ENCODE data around the gene SHPK.

- no peak for TF ChIP-seq EZH2 (IDR thresholded peaks at IDR 0.05)
- no peak for TF ChIP-seq ZFX (IDR thresholded peaks at IDR 0.05)
- no peak for TF ChIP-seq EZH2phosphoT487 (IDR thresholded peaks at IDR 0.05; ENCODE audit: borderline replicate concordance)
- no peak for TF ChIP-seq CTCF (IDR thresholded peaks at IDR 0.05 in 2 of 3, conservative IDR thresholded peaks at IDR 0.05 in 1 of 3; ENCODE audit: borderline replicate concordance in 1 of 3, insufficient read depth in 1 of 3, low read depth in 2 of 3, low read length in 2 of 3)
- TF ChIP-seq POLR2A (IDR thresholded peaks at IDR 0.05; ENCODE audit: borderline replicate concordance, extremely low read depth, insufficient read depth, insufficient read length) = no peak
- no peak for TF ChIP-seq SIN3A (IDR thresholded peaks at IDR 0.05; ENCODE audit: low read depth)
These were observed 24.4 kb upstream of the SHPK start for GRCh38 chr17:3660311-3660891.

Data from HCT116 (cell line).